OCI-LY7 (cell line): ENCODE results near the gene CABLES1. TPM values are rescaled to one million over a fixed set of nuclear protein-coding genes. Genes with fewer than 3 reads are reported as not detected.

Experiments used
- BruUV-seq: library from RNA; stranded (reverse); fragments of 400-500 nt; replicated peaks from 2 replicates; lab custom pipeline; 2021; lab: Mats Ljungman, UMichigan
- CTCF ChIA-PET: fragments of 300-600 bp; sonication (Branson Sonifier 250); formaldehyde crosslinking; loops from one replicate; lab custom pipeline; 2022; ENCODE audit warnings: antibody characterized with exemption; ENCODE audit not compliant: unreplicated experiment; lab: Charles Lee
- POLR2A ChIA-PET: fragments of 300-600 bp; sonication (Branson Sonifier 250); formaldehyde crosslinking; loops from one replicate; lab custom pipeline; 2022; ENCODE audit warnings: antibody characterized with exemption; lab: Charles Lee
- DNase-seq: peaks from one replicate; pipeline ENCODE4 v3.0.0-alpha.2; 2015; ENCODE audit warnings: low spot score
- H2AFZ ChIP-seq: fragments of 200-600 bp; sonication (generic), shearing (Covaris generic); 2 replicates; pipeline ENCODE4 v1.6.1; 2014; ENCODE audit warnings: mild to moderate bottlenecking, antibody characterized with exemption, low read length, moderate library complexity
- H3K27ac ChIP-seq: fragments of 200-600 bp; sonication (generic); 2 replicates; pipeline ENCODE4 v1.5.1; 2014; ENCODE audit warnings: mixed run types, low read depth, mild to moderate bottlenecking, moderate library complexity, low read length, inconsistent platforms; ENCODE audit not compliant: poor library complexity, severe bottlenecking
- H3K36me3 ChIP-seq: fragments of 200-600 bp; sonication (generic); 2 replicates; pipeline ENCODE4 v1.6.1; 2014; ENCODE audit warnings: mild to moderate bottlenecking, antibody characterized with exemption, low read length, moderate library complexity, mixed read lengths; ENCODE audit not compliant: insufficient read depth
- H3K4me1 ChIP-seq: fragments of 200-600 bp; sonication (generic); 2 replicates; pipeline ENCODE4 v1.5.1; 2014; ENCODE audit warnings: mild to moderate bottlenecking, low read length; ENCODE audit not compliant: insufficient read depth, poor library complexity, severe bottlenecking
- H3K4me2 ChIP-seq: fragments of 200-600 bp; sonication (generic); 2 replicates; pipeline ENCODE4 v1.6.1; 2014; ENCODE audit warnings: mild to moderate bottlenecking, low read length
- H3K4me3 ChIP-seq: fragments of 200-600 bp; sonication (generic); 2 replicates; pipeline ENCODE4 v1.5.1; 2014; ENCODE audit warnings: mild to moderate bottlenecking, low read depth, low read length; ENCODE audit not compliant: poor library complexity, severe bottlenecking
- H3K79me2 ChIP-seq: fragments of 200-600 bp; sonication (generic); 2 replicates; pipeline ENCODE4 v1.6.1; 2016; ENCODE audit warnings: low read depth, mild to moderate bottlenecking, low read length, moderate library complexity, mixed read lengths; ENCODE audit not compliant: insufficient read depth
- H3K9me2 ChIP-seq: fragments of 200-600 bp; sonication (generic); 2 replicates; pipeline ENCODE4 v1.6.1; 2016; ENCODE audit warnings: mild to moderate bottlenecking, low read length, mixed read lengths; ENCODE audit not compliant: insufficient read depth
- H3K9me3 ChIP-seq: fragments of 200-600 bp; sonication (generic); 2 replicates; pipeline ENCODE4 v1.6.1; 2014; ENCODE audit warnings: mild to moderate bottlenecking, mixed run types, low read length, mixed read lengths
- H4K20me1 ChIP-seq: fragments of 200-600 bp; sonication (generic); 2 replicates; pipeline ENCODE4 v1.6.1; 2014; ENCODE audit warnings: mild to moderate bottlenecking, antibody characterized with exemption, low read length, moderate library complexity, mixed read lengths; ENCODE audit not compliant: insufficient read depth
- EZH2phosphoT487 ChIP-seq: fragments of 200-600 bp; sonication (generic); IDR thresholded peaks from 2 replicates; pipeline ENCODE4 v1.6.1; 2018; ENCODE audit warnings: low read depth, borderline replicate concordance, mild to moderate bottlenecking, mixed run types, antibody characterized with exemption, low read length, moderate library complexity, mixed read lengths
- intact Hi-C: fragments of 100-400 bp; cut with micrococcal nuclease; formaldehyde crosslinking; loops from one replicate; pipeline ENCODE4 v1.10.0; 2022; ENCODE audit not compliant: unreplicated experiment
- total RNA-seq, 2 experiments: library from RNA; depleted of rRNA in 1 of 2; stranded (reverse); fragments of >200 nt in 1 of 2; shearing (Covaris generic) in 1 of 2; gene quantifications; 2 replicates each; pipeline ENCODE4 v1.2.3, GENCODE V29; 2014 to 2022
- TF ChIP-seq, protein P1 (sequence below): fragments of 200-600 bp; sonication (generic); conservative IDR thresholded peaks from 2 replicates; pipeline ENCODE4 v1.5.1; 2014; ENCODE audit warnings: mild to moderate bottlenecking, antibody characterized with exemption, low read length, moderate library complexity, mixed read lengths

CABLES1 gene
- total RNA-seq, 2 experiments from 2014 or later, result 20.6 to 28.7 TPM

DNA sequence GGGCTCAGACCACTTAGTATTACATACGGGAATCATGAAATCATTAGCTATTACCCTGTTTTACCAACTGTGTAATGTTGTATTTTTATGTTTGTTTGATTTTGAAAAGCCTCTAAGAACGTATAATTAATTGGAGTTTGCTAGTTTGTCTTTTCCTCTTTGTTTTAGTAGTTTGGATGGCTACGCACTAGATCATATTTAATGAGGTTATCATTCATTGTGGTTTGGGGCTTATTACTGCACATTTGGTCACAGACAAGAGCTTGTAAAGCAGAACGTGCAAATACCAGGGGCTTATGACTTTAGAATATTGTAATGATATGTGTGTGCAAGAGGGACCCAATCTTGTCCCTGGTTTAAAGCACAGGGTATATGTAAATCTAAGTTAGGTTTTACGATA lies 10.3 kb downstream of the CABLES1 start:
- 0 out of 2 replicates have a peak, but pooled peaks cover 3% of the 10 kb centered on the region for H4K20me1 ChIP-seq
- H3K4me1 ChIP-seq, result peaks cover 47% of the 10 kb centered on the region
- H3K4me3 ChIP-seq, result no peak overlapping the region
- no peak overlapping the region for H2AFZ ChIP-seq
- ChIA-PET POLR2A (interaction anchor here (0.6 to 1.2 kb wide), 4 partner anchors 20 to 789 kb away, joined by 3 to 4 read pairs (median 3); no protein-coding TSS in a partner anchor), CTCF (no interaction called here)
- peaks cover 10% of the 10 kb centered on the region; the same call in 1 of the 2 replicates for H3K36me3 ChIP-seq
- no peak for DNase-seq
- no peak overlapping the region for H3K4me2 ChIP-seq
- H3K79me2 ChIP-seq, result peaks cover 40% of the 10 kb centered on the region; the same call in 1 of the 2 replicates
- TSS peak; percentile 22 for BruUV-seq
- no peaks in the 10 kb centered on the region for H3K9me2 ChIP-seq
- no peak overlapping the region for H3K27ac ChIP-seq
- H3K9me3 ChIP-seq, result no peaks in the 10 kb centered on the region
- intact Hi-C loops, result loop anchor here (2.0 kb wide), 1 partner anchor 35 kb away; no protein-coding TSS in a partner anchor
- no peak for TF ChIP-seq EZH2phosphoT487
- TF ChIP-seq, protein P1, sequence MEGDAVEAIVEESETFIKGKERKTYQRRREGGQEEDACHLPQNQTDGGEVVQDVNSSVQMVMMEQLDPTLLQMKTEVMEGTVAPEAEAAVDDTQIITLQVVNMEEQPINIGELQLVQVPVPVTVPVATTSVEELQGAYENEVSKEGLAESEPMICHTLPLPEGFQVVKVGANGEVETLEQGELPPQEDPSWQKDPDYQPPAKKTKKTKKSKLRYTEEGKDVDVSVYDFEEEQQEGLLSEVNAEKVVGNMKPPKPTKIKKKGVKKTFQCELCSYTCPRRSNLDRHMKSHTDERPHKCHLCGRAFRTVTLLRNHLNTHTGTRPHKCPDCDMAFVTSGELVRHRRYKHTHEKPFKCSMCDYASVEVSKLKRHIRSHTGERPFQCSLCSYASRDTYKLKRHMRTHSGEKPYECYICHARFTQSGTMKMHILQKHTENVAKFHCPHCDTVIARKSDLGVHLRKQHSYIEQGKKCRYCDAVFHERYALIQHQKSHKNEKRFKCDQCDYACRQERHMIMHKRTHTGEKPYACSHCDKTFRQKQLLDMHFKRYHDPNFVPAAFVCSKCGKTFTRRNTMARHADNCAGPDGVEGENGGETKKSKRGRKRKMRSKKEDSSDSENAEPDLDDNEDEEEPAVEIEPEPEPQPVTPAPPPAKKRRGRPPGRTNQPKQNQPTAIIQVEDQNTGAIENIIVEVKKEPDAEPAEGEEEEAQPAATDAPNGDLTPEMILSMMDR, result no peak

DNA sequence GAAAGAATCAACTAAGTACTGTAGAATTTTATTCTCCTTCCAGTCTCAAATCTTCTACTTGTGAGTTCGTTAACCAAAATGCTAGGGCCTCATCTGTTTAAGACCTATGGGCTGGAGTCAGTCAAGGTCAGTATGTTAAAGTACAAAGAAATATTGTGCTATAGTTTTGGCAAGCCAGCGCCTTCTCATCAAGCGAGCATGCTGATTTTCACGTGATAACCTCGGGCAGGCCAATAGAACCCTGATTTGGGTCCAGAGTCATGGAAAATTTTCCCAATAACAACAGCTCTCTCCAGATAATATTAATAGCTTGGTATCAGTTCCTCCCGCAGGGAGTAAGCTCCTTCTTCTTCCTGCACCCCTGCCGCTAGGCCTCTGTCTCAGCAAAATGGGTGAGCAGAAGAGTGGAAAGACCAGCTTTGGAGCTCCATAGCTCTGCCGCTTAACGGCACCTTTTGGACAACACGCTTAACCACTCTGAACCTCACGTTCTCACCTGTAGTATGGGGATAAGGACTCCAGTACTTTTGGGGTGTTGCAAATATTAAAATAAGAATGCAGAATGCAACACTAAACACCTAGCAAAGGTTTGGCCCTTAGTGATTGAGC lies 11.7 kb downstream of the CABLES1 start:
- Histone ChIP-seq H2AFZ (no peak overlapping the region), H3K27ac (no peak overlapping the region), H4K20me1 (0 out of 2 replicates have a peak, but pooled peaks cover 3% of the 10 kb centered on the region), H3K79me2 (peaks cover 26% of the 10 kb centered on the region; the same call in 1 of the 2 replicates), H3K36me3 (peaks cover 7% of the 10 kb centered on the region; the same call in 1 of the 2 replicates), H3K9me2 (no peaks in the 10 kb centered on the region), H3K4me2 (no peak overlapping the region), H3K4me1 (peaks cover 33% of the 10 kb centered on the region), H3K4me3 (no peak overlapping the region), H3K9me3 (no peaks in the 10 kb centered on the region)
- ChIA-PET CTCF (interaction anchor here (0.5 to 0.6 kb wide), 2 partner anchors 329 to 1003 kb away, joined by 3 read pairs; no protein-coding TSS in a partner anchor), POLR2A (interaction anchor here (0.5 to 1.0 kb wide), 5 partner anchors 9 to 1130 kb away, joined by 3 to 4 read pairs (median 3); no protein-coding TSS in a partner anchor)
- no TSS peak for BruUV-seq
- DNase-seq, result no peak
- TF ChIP-seq, protein P1, result no peak
- TF ChIP-seq EZH2phosphoT487, result no peak
- intact Hi-C loops, result no loop called here
